Adipose tissue (tissue), 3 donors: ENCODE results near the gene SMNDC1. TPM values are rescaled to one million over a fixed set of nuclear protein-coding genes. Genes with fewer than 3 reads are reported as not detected.
A peak's percentile ranks its signal among the peaks of the same experiment; 100 is the strongest.

Source experiments
- H3K27ac ChIP-seq: one replicate; pipeline ENCODE4 v1.5.1; 2013; ENCODE audit warnings: low read depth, low read length
- WGBS, 3 donors: extraction: QIAGEN DNeasy Blood & Tissue Kit; methylation state at CpG; one replicate each; pipeline ENCODE4 v1.1.7; 2013; 5-methylcytosine and 5-hydroxymethylcytosine counted together
- polyA plus RNA-seq, 3 donors: library from polyadenylated mRNA; stranded (reverse); fragments of 200-250 nt; gene quantifications; one replicate each; pipeline ENCODE4 v1.2.3, GENCODE V29; 2013
- donor health status: healthy with polysubstance abuse.
- donor health status: Bipolar disorder and iron deficiency.
- donor health status: healthy.

The SMNDC1 gene
- 10 to 100 TPM in 2 of 3 donors, 1 to 10 TPM in 1; 4.7 to 13.8 (median 10.0) TPM for polyA plus RNA-seq

GRCh38 chr10:110304780-110305421, at the start of gene SMNDC1:
Gene SMNDC1, minus strand, starts transcription at chr10:110304920. Its CDS starts 1,333 bp downstream, at chr10:110303587.
- WGBS, 3 donors: 1% methylated on average over 41 to 42 of the region's 42 CpGs
- peak within 1 kb of the TSS; percentile 51 for H3K27ac ChIP-seq

DNA sequence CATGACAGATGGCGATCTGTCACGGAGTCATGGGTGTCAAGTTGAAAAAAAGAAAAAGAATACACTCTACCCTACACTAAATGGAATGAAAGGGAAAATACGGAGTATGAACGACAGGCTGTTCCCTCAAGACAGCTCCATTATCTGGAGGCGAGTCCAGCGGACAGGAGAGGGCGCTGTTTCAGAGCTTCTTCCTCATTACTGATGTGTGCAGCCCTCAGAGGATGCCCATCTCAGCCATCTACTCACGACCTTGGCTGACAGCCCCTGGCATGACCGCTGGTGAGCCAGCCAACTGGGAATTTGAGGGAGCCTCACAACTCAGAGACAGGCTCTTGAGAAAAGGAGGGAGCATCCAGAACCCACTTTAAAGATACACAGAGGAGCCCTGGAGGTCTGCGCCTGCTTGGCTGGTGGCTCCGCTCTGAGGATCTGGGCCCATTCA, 49.6 kb upstream of the SMNDC1 start:
- H3K27ac ChIP-seq: no peak overlapping the region
- WGBS, 3 donors: 27 to 36% (median 33%) methylated on average over 11 of the region's 11 CpGs

GRCh38 chr10:110353244-110354119, 48.8 kb upstream of the SMNDC1 start:
- WGBS, 3 donors: 21 to 40% (median 34%) methylated on average over 14 of the region's 14 CpGs
- no peak overlapping the region for H3K27ac ChIP-seq

- WGBS, 3 donors: 43 to 52% (median 46%) methylated on average over 2 of the region's 2 CpGs
- H3K27ac ChIP-seq: no peak overlapping the region
Observed at GRCh38 chr10:110352930-110353243, 48.2 kb upstream of the SMNDC1 start.

DNA sequence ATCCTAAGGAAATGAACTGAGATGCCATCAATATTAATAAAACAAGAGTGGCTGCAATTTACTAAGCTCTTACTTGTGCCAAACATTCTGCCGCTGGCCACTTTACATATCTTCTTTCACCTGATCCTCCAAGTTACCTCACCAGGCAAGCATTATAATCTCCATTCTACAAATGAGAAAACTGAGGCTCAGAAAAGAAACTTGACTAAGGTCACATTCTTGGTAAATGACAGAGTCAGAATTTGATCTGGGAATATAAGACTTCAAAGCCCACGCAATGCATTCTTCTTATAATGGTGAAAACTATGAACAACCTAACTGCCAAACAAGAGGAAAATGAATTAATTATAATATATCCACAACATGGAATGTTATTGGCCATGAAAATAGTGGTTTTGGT, 46.1 kb upstream of the SMNDC1 start:
- WGBS, 3 donors: 91 to 98% (median 96%) methylated on average over 2 of the region's 2 CpGs
- H3K27ac ChIP-seq: no peak overlapping the region

DNA sequence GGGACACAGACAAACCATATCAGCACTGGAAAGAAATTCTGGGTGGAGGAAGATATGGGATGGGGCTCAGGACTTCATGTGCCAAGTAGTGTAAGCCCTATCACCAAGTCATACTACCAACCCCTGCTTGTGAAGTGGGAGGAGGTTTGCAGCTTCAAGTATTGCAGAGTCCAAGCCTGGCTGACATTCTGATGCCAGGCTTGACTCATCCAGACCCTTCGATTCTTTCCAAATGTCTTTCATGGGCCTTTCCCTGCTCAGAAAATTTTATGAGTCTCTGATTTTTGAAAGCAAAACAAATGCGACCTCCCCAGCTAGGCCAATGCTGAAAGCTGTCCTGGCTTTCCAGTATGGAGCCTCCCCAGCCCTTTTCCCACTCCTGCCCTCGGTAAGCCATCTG, 45.1 kb upstream of the SMNDC1 start:
- 73 to 83% (median 76%) methylated on average over 3 of the region's 3 CpGs for WGBS, 3 donors
- no peak overlapping the region for H3K27ac ChIP-seq

DNA sequence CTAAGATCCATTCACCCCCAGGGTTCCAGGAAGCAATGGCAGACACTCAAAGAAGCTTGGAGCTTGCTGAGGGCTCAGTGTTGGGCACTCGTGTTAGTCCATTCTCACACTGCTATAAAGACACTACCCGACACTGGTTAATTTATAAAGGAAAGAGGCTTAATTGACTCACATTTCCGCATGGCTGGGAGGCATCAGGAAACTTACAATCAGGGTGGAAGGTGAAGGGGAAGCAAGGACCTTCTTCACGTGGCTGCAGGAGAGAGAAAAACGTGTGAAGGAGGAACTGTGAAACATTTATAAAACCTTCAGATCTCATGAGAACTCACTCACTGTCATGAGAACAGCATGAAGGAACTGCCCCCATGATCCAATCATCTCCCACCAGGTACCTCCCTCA, 44.7 kb upstream of the SMNDC1 start:
- H3K27ac ChIP-seq: no peak overlapping the region
- WGBS, 3 donors: 60 to 71% (median 66%) methylated on average over 5 of the region's 5 CpGs

DNA sequence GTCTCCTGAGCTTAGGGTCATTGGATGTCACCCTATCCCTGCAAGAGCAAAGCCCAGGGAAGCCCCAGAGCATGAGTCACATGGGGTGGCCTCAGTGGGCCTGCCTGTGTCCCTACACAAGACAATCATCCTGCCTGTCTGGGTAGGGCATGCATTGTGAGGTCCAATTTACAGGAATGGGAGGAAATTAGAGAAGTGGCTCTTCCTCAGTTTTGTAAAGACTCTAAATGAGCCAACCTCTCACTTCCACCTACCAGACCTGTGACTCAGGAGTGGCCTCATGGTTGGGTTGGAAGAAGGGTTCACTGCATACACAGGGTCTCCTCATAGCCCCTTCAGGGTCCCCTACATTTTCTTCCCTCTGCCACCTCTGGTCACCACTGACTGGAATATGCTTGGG, 43.6 kb upstream of the SMNDC1 start:
- H3K27ac ChIP-seq: no peak overlapping the region

- whole genome bisulfite sequencing, 3 donors: 93 to 97% (median 93%) methylated on average over 4 of the region's 4 CpGs
Observed at GRCh38 chr10:110346914-110347313, 42.2 kb upstream of the SMNDC1 start.

DNA sequence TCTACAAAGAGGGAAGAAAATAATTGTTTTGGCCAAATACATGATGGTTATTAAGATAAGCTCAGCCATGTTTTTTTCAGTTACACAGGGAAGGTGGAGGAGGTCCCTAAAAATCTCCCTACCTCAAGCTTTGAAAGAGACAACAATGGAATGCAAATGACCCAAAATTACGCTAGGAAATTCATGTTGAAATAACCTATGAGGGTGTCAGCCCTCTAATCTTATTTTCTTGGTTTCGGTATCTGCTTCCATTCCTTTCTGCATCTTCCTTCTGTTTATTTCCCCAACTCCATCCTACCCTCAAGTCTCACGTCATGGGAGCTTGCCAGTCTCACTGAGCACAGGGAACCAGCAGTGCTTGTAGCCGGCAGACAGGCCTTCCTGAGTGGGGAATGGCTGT, 40.6 kb upstream of the SMNDC1 start:
- WGBS, 3 donors: 62 to 84% (median 71%) methylated on average over 4 of the region's 4 CpGs
- no peak overlapping the region for H3K27ac ChIP-seq

More at GRCh38 chr10:110346914-110347313, 42.2 kb upstream of the SMNDC1 start:
- no peak overlapping the region for H3K27ac ChIP-seq

DNA sequence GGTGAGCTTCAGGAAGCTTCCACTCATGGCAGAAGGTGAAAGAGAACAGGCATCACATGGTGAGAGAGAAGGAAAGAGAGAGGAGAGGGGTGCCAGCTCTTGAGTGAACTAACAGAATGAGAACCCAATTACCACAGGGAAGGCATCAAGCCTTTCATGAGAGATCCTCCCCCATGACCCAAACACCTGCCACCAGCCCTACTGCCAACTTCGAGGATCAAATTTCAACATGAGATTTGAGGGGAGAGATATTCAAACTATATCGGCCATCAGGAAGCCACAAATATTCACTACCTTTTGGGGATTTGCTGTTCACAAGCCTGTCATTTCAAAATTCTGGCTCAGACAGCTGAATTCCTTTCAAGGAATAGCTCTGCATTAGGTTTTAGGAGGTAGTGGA, 39.9 kb upstream of the SMNDC1 start:
- no peak overlapping the region for H3K27ac ChIP-seq
- 22 to 27% (median 22%) methylated on average over 2 of the region's 2 CpGs for WGBS, 3 donors

- WGBS, 3 donors: 84 to 85% (median 84%) methylated on average over 5 of the region's 5 CpGs
- no peak overlapping the region for H3K27ac ChIP-seq
Observed at GRCh38 chr10:110343947-110344346, 39.2 kb upstream of the SMNDC1 start.

- WGBS, 3 donors: 68 to 90% (median 81%) methylated on average over 6 of the region's 6 CpGs
- H3K27ac ChIP-seq: no peak overlapping the region
Observed at GRCh38 chr10:110340816-110341215, 36.1 kb upstream of the SMNDC1 start.

- 95 to 96% (median 95%) methylated on average over 4 of the region's 4 CpGs for WGBS, 3 donors
- H3K27ac ChIP-seq: no peak overlapping the region
Observed at GRCh38 chr10:110340122-110340521, 35.4 kb upstream of the SMNDC1 start.

DNA sequence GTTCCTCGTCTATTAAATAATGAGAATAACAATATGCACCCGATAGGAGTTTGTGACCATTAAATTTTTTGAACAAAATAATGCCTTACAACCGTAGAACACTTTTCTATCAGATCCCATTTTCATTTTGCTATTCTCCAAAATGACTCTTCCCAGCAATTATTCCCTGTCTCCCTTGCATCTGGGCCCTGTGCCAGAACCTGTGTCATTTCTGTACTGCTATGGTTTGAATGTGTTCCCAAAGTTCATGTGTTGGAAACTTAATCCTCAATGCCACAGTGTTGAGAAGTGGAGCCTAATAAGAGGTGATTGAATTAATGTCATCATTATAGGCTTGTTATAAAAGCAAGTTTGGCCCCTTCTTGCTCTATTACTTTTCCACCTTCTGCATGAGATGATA, 33.2 kb upstream of the SMNDC1 start:
- 82 to 88% (median 84%) methylated on average over 3 of the region's 3 CpGs for WGBS, 3 donors

GRCh38 chr10:110337401-110337800, 32.7 kb upstream of the SMNDC1 start:
- 69 to 79% (median 77%) methylated on average over 4 of the region's 4 CpGs for WGBS, 3 donors
- H3K27ac ChIP-seq: no peak overlapping the region

More for the DNA sequence above, 33.2 kb upstream of the SMNDC1 start:
- no peak overlapping the region for H3K27ac ChIP-seq

GRCh38 chr10:110336111-110336721, 31.5 kb upstream of the SMNDC1 start:
- no peak overlapping the region for H3K27ac ChIP-seq
- WGBS, 3 donors: 57 to 66% (median 65%) methylated on average over 10 of the region's 10 CpGs

DNA sequence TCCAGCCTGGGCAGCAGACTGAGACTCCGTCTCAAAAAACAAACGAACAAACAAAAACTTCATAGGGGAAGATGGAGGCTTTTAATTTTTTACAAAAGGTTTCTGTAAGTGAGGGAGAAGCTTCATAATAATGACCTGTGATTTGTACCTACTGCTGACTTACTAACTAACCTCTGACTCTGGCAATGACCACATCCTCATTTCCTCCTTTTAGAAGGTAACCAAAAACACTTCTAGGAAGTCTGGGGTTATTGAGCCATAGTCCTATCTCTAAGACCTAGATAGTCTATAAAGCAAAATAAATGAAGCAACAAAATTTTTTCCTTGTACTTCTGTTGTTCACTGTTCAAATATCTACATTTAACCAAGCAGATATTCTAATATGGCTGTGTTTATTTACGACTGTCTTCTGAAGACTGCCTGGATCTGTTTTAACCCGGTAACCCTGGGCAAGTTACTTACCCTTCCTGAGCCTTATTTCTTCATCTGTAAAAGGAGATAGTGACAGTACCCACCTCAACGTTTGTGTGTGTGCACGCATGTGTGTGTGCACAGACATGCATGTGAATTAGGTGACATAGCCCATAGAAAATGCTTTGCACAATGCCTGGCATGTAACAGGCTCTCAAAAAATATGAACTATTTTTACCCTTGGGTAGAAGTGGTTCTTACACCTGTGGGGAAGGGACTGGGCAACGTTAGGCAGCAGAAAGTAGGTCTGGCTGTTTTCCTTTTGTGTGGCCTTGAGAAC, 30.8 kb upstream of the SMNDC1 start:
- 61 to 68% (median 62%) methylated on average over 7 of the region's 7 CpGs for WGBS, 3 donors
- H3K27ac ChIP-seq: no peak overlapping the region
